Measurements from ENCODE around the gene GRID2IP.

DNA sequence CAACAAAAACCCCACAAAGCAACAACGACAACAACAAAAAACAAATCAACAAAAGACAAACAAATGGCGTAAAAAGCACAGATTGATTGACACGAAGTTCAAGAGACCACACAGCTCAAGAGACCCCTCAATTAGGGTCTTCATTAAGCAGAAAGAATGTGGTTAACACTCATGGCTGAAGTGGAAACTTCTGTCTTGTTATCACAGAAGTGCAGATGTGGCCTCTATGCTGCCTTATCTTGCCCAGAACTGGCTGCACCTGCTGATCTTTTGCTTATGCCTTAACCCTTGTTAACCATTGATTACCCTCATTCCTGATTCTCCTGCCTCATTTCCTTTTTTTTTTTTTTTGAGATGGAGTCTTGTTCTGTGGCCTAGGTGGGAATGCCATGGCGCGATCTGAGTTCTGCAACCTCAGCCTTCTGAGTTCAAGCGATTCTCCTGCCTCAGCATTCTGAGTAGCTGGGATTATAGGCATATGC lies 100.0 kb downstream of the GRID2IP start:
- TF ChIP-seq SP1 (IDR thresholded peaks at IDR 0.05) (no peak), ELF4 (IDR thresholded peaks at IDR 0.05) (no peak), TARDBP (IDR thresholded peaks at IDR 0.05) (no peak), FOXM1 (IDR thresholded peaks at IDR 0.05; ENCODE audit: borderline replicate concordance) (no peak), L3MBTL2 (conservative IDR thresholded peaks at IDR 0.05) (no peak)

All from HEK293T (cell line).